H9 (cell line): ENCODE results near the gene CHST8. TPM values are rescaled to one million over a fixed set of nuclear protein-coding genes. Genes with fewer than 3 reads are reported as not detected.

ENCODE experiments used
- DNase-seq: peaks from one replicate; pipeline ENCODE4 v3.0.0-alpha.2; 2017
- H2AFZ ChIP-seq: one replicate; pipeline ENCODE4 v1.6.1; 2013; ENCODE audit warnings: mild to moderate bottlenecking, low read length, control low read depth, moderate library complexity
- H2AK5ac ChIP-seq: 2 replicates; pipeline ENCODE4 v1.6.1; 2013; ENCODE audit warnings: low read length, control low read depth, mixed read lengths; ENCODE audit not compliant: insufficient read length
- H2BK120ac ChIP-seq: one replicate; pipeline ENCODE4 v1.6.1; 2013; ENCODE audit warnings: low read depth, mild to moderate bottlenecking, low read length, control low read depth, inconsistent platforms; ENCODE audit not compliant: poor library complexity, severe bottlenecking
- H2BK12ac ChIP-seq: 2 replicates; pipeline ENCODE4 v1.6.1; 2013; ENCODE audit warnings: low read length, control low read depth, mixed read lengths, low read depth; ENCODE audit not compliant: insufficient read length
- H2BK15ac ChIP-seq: 2 replicates; pipeline ENCODE4 v1.6.1; 2013; ENCODE audit warnings: low read depth, low read length, control low read depth
- H2BK20ac ChIP-seq: one replicate; pipeline ENCODE4 v1.6.1; 2013; ENCODE audit warnings: low read depth, mild to moderate bottlenecking, low read length, control low read depth, inconsistent platforms; ENCODE audit not compliant: poor library complexity, severe bottlenecking
- H2BK5ac ChIP-seq: 2 replicates; pipeline ENCODE4 v1.6.1; 2013; ENCODE audit warnings: low read length, control low read depth, mixed read lengths; ENCODE audit not compliant: insufficient read length
- H3K14ac ChIP-seq: 2 replicates; pipeline ENCODE4 v1.6.1; 2013; ENCODE audit warnings: low read length, control low read depth; ENCODE audit not compliant: insufficient read depth
- H3K18ac ChIP-seq: 2 replicates; pipeline ENCODE4 v1.6.1; 2013; ENCODE audit warnings: low read depth, mild to moderate bottlenecking, mixed read lengths, low read length, control low read depth; ENCODE audit not compliant: insufficient read length
- H3K23ac ChIP-seq: 2 replicates; pipeline ENCODE4 v1.6.1; 2013; ENCODE audit warnings: low read length, control low read depth, mixed read lengths, low read depth; ENCODE audit not compliant: insufficient read length
- H3K23me2 ChIP-seq: 2 replicates; pipeline ENCODE4 v1.6.1; 2013; ENCODE audit warnings: low read depth, mild to moderate bottlenecking, mixed read lengths, low read length, control low read depth; ENCODE audit not compliant: insufficient read length, poor library complexity, severe bottlenecking
- H3K27ac ChIP-seq: 2 replicates; pipeline ENCODE4 v1.5.1; 2013; ENCODE audit warnings: low read length, control low read depth, mixed read lengths, low read depth; ENCODE audit not compliant: insufficient read length
- H3K27me3 ChIP-seq: 2 replicates; pipeline ENCODE4 v1.6.1; 2013; ENCODE audit warnings: low read length, control low read depth, inconsistent platforms; ENCODE audit not compliant: insufficient read depth
- H3K4ac ChIP-seq: 2 replicates; pipeline ENCODE4 v1.6.1; 2013; ENCODE audit warnings: low read depth, mild to moderate bottlenecking, control low read depth, inconsistent platforms, low read length, moderate library complexity
- H3K4me1 ChIP-seq: 2 replicates; pipeline ENCODE4 v1.6.1; 2013; ENCODE audit warnings: low read length, control low read depth, inconsistent platforms; ENCODE audit not compliant: insufficient read depth
- H3K4me2 ChIP-seq: 2 replicates; pipeline ENCODE4 v1.6.1; 2013; ENCODE audit warnings: low read length, control low read depth, mixed read lengths; ENCODE audit not compliant: insufficient read length, insufficient read depth
- H3K56ac ChIP-seq: 2 replicates; pipeline ENCODE4 v1.6.1; 2013; ENCODE audit warnings: low read depth, mild to moderate bottlenecking, mixed read lengths, low read length, control low read depth; ENCODE audit not compliant: insufficient read length
- H3K79me1 ChIP-seq: 2 replicates; pipeline ENCODE4 v1.6.1; 2013; ENCODE audit warnings: low read depth, mild to moderate bottlenecking, moderate library complexity, low read length, control low read depth, inconsistent platforms; ENCODE audit not compliant: insufficient read depth, poor library complexity, severe bottlenecking
- H3K79me2 ChIP-seq: 2 replicates; pipeline ENCODE4 v1.6.1; 2013; ENCODE audit warnings: low read length, control low read depth, inconsistent platforms; ENCODE audit not compliant: insufficient read depth
- H3K9ac ChIP-seq: 2 replicates; pipeline ENCODE4 v1.6.1; 2013; ENCODE audit warnings: low read length, control low read depth, mixed read lengths; ENCODE audit not compliant: insufficient read length; ENCODE audit errors: extremely low read depth
- H3K9me3 ChIP-seq: one replicate; pipeline ENCODE4 v1.6.1; 2013; ENCODE audit warnings: low read depth, low read length, inconsistent platforms; ENCODE audit not compliant: control insufficient read depth
- H3T11ph ChIP-seq: one replicate; pipeline ENCODE4 v1.6.1; 2013; ENCODE audit warnings: mild to moderate bottlenecking, low read length, control low read depth, inconsistent platforms
- H4K20me1 ChIP-seq: one replicate; pipeline ENCODE4 v1.6.1; 2013; ENCODE audit not compliant: control insufficient read depth, insufficient read length, insufficient read depth
- H4K5ac ChIP-seq: 2 replicates; pipeline ENCODE4 v1.6.1; 2013; ENCODE audit warnings: low read depth, mild to moderate bottlenecking, mixed read lengths, low read length, control low read depth; ENCODE audit not compliant: insufficient read length
- H4K8ac ChIP-seq: replicated peaks from 2 replicates; pipeline ENCODE4 v1.6.1; 2013; ENCODE audit warnings: low read length, control low read depth, mixed read lengths, low read depth; ENCODE audit not compliant: insufficient read length
- H4K91ac ChIP-seq: 2 replicates; pipeline ENCODE4 v1.6.1; 2013; ENCODE audit warnings: low read depth, mild to moderate bottlenecking, moderate library complexity, mixed read lengths, low read length, control low read depth; ENCODE audit not compliant: insufficient read length
- H3K27ac Mint-ChIP-seq, 3 experiments: 2 replicates in 2 of 3; 3 replicates in 1 of 3; pipeline ENCODE4 v1.8.0; 2020 to 2021; ENCODE audit warnings: mixed read lengths in 3 of 3, mild to moderate bottlenecking in 1 of 3, moderate library complexity in 1 of 3
- H3K27me3 Mint-ChIP-seq: 2 replicates; pipeline ENCODE4 v1.8.0; 2021; ENCODE audit warnings: low read depth, mild to moderate bottlenecking, moderate library complexity, mixed read lengths
- H3K36me3 Mint-ChIP-seq, 3 experiments: 2 replicates in 2 of 3; 3 replicates in 1 of 3; pipeline ENCODE4 v1.8.0; 2020 to 2021; ENCODE audit warnings: low read depth in 3 of 3, mixed read lengths in 3 of 3; ENCODE audit not compliant: insufficient read depth in 1 of 3
- H3K4me1 Mint-ChIP-seq, 2 experiments: 2 replicates each; pipeline ENCODE4 v1.8.0; 2020; ENCODE audit warnings: mixed read lengths in 2 of 2
- H3K4me3 Mint-ChIP-seq, 2 experiments: 2 replicates in 1 of 2; 3 replicates in 1 of 2; pipeline ENCODE4 v1.8.0; 2020 to 2021; ENCODE audit warnings: mild to moderate bottlenecking in 2 of 2, mixed read lengths in 2 of 2, moderate library complexity in 1 of 2
- H3K9me3 Mint-ChIP-seq, 2 experiments: 2 replicates in 1 of 2; 3 replicates in 1 of 2; pipeline ENCODE4 v1.8.0; 2020; ENCODE audit warnings: mild to moderate bottlenecking in 2 of 2, mixed read lengths in 2 of 2, moderate library complexity in 1 of 2
- WGBS: extraction: QIAGEN DNeasy Blood & Tissue Kit; methylation state at CpG from one replicate; pipeline ENCODE4 v1.1.7; 2013; ENCODE audit warnings: missing lambda C conversion rate, low lambda C conversion rate, mixed read lengths; ENCODE audit not compliant: insufficient read length; ENCODE audit errors: extremely low coverage; 5-methylcytosine and 5-hydroxymethylcytosine counted together
- total RNA-seq: library from RNA; stranded (reverse); gene quantifications from 2 replicates; pipeline ENCODE4 v1.2.1, GENCODE V29; 2021
- TF ChIP-seq, protein P1 (sequence below): fragments of 200-600 bp; sonication (generic); conservative IDR thresholded peaks from 3 replicates; pipeline ENCODE4 v1.8.0; 2021; ENCODE audit warnings: antibody characterized with exemption, mild to moderate bottlenecking

The CHST8 gene
- total RNA-seq, 1 experiment from 2014 or later: 5.1 TPM

GRCh38 chr19:33669376-33669775 is 47.6 kb downstream of the CHST8 start:
- H4K5ac ChIP-seq: no peak overlapping the region
- WGBS: no CpG with 5 or more reads among the region's 5 CpGs

More at GRCh38 chr19:33669376-33669775, 47.6 kb downstream of the CHST8 start:
- no peak overlapping the region for H4K91ac ChIP-seq
- no peak overlapping the region for H2AFZ ChIP-seq
- H2BK120ac ChIP-seq: no peak overlapping the region
- no peaks in the 10 kb centered on the region; the same call in 1 of the 2 replicates for H3K4me1 ChIP-seq
- no peak overlapping the region for H2BK15ac ChIP-seq
- Mint-ChIP-seq H3K36me3 (no peaks in the 10 kb centered on the region), H3K27ac (no peak overlapping the region; a peak in 1 of 7 replicates), H3K27me3 (peaks cover 2% of the 10 kb centered on the region), H3K9me3 (no peaks in the 10 kb centered on the region), H3K4me3 (no peak overlapping the region), H3K4me1 (no peaks in the 10 kb centered on the region)
- H3K79me2 ChIP-seq: no peaks in the 10 kb centered on the region; the same call in 1 of the 2 replicates
- H3T11ph ChIP-seq: no peak overlapping the region
- TF ChIP-seq, protein P1, sequence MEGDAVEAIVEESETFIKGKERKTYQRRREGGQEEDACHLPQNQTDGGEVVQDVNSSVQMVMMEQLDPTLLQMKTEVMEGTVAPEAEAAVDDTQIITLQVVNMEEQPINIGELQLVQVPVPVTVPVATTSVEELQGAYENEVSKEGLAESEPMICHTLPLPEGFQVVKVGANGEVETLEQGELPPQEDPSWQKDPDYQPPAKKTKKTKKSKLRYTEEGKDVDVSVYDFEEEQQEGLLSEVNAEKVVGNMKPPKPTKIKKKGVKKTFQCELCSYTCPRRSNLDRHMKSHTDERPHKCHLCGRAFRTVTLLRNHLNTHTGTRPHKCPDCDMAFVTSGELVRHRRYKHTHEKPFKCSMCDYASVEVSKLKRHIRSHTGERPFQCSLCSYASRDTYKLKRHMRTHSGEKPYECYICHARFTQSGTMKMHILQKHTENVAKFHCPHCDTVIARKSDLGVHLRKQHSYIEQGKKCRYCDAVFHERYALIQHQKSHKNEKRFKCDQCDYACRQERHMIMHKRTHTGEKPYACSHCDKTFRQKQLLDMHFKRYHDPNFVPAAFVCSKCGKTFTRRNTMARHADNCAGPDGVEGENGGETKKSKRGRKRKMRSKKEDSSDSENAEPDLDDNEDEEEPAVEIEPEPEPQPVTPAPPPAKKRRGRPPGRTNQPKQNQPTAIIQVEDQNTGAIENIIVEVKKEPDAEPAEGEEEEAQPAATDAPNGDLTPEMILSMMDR: no peak
- no peak overlapping the region for H3K4me2 ChIP-seq
- no peak overlapping the region for H2BK20ac ChIP-seq
- no peak overlapping the region for H3K9ac ChIP-seq
- H3K79me1 ChIP-seq: no peaks in the 10 kb centered on the region
- no peak overlapping the region for H2BK12ac ChIP-seq
- no peak overlapping the region for H3K23ac ChIP-seq
- no peak overlapping the region for H3K14ac ChIP-seq
- no peak overlapping the region for H2BK5ac ChIP-seq
- no peaks in the 10 kb centered on the region for H3K9me3 ChIP-seq
- no peak overlapping the region for H3K4ac ChIP-seq
- no peak overlapping the region for H3K27ac ChIP-seq
- H3K18ac ChIP-seq: no peak overlapping the region
- H3K56ac ChIP-seq: no peak overlapping the region
- no peak for DNase-seq
- H2AK5ac ChIP-seq: no peak overlapping the region
- no peak overlapping the region for H4K8ac ChIP-seq
- no peaks in the 10 kb centered on the region for H4K20me1 ChIP-seq
- no peaks in the 10 kb centered on the region for H3K27me3 ChIP-seq
- no peaks in the 10 kb centered on the region for H3K23me2 ChIP-seq
